GM21576 (cell line): ENCODE measurements around the gene GID8.

Experiments used
- ATAC-seq: cut with Tn5 transposase; IDR thresholded peaks from one replicate; pipeline ENCODE4 v1.9.1; 2021; ENCODE audit warnings: mild to moderate bottlenecking, moderate library complexity; ENCODE audit not compliant: unreplicated experiment

GID8 gene

GRCh38 chr20:62967628-62968351 lies 29.8 kb downstream of the GID8 start:
- no peak for ATAC-seq

- ATAC-seq = no peak
Observed at GRCh38 chr20:62968378-62969178, 30.6 kb downstream of the GID8 start.

GRCh38 chr20:62969179-62969760 lies 31.3 kb downstream of the GID8 start:
- no peak for ATAC-seq

GRCh38 chr20:62969939-62970306 lies 32.0 kb downstream of the GID8 start:
- no peak for ATAC-seq

- ATAC-seq = no peak
Observed at GRCh38 chr20:62970307-62971210, 32.6 kb downstream of the GID8 start.

GRCh38 chr20:62971211-62971949 lies 33.4 kb downstream of the GID8 start:
- no peak for ATAC-seq

GRCh38 chr20:62971950-62972844 lies 34.2 kb downstream of the GID8 start:
- ATAC-seq = peak; percentile 59

- no peak for ATAC-seq
Observed at GRCh38 chr20:62972845-62973745, 35.1 kb downstream of the GID8 start.

- ATAC-seq = no peak
Observed at GRCh38 chr20:62975251-62975760, 37.4 kb downstream of the GID8 start.

GRCh38 chr20:62975812-62976508 lies 38.0 kb downstream of the GID8 start:
- ATAC-seq = no peak

- ATAC-seq = no peak
Observed at GRCh38 chr20:62976886-62977285, 38.9 kb downstream of the GID8 start.

- peak; percentile 60 for ATAC-seq
Observed at GRCh38 chr20:62977613-62978560, 39.9 kb downstream of the GID8 start.

- ATAC-seq = no peak
Observed at GRCh38 chr20:62978561-62978943, 40.6 kb downstream of the GID8 start.

GRCh38 chr20:62979310-62979709 lies 41.4 kb downstream of the GID8 start:
- no peak for ATAC-seq

GRCh38 chr20:62979876-62980373 lies 42.0 kb downstream of the GID8 start:
- ATAC-seq = no peak

GRCh38 chr20:62980380-62980960 lies 42.5 kb downstream of the GID8 start:
- ATAC-seq = no peak
